ENCODE results near the gene SLC13A4. TPM values are rescaled to one million over a fixed set of nuclear protein-coding genes. Genes with fewer than 3 reads are reported as not detected.

SLC13A4 gene
- total RNA-seq, 1 experiment from 2014 or later: not detected

DNA sequence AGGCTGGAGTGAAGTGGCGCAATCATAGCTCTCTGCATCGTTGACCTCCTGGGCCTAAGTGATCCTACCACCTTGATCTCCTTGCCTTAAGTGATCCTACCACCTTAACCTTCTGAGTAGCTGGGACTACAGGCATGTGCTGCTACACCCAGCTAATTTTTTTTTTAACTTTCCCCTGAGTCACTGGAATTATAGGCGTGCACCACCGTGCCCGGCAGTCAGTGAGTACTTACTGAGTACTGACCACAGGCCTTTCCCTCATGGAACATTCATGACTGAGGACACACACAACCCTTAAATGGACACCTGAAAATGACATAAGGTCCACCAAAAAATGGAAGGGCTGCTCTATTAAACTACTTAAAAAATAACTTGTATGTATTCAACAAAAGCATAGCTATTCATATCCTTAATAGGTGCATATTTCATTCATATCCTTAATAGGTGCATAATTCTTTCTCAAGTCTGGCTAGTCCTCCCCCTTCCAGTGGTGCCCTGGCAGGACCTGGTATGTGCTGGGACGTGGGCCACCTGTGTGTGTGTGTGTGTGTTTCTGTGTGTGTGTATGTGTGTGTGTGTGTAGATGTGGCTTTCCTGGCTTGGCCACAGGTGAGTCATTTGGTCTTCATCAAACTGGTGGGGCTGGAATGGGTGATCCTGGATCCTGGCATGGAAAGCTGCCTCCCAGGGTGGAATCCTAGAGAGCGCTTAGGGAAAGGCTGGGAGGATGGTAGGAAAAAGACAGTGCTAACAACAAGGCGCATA, 17.1 kb upstream of the SLC13A4 start:
- Histone ChIP-seq H3K27me3 (ENCODE audit: control insufficient read depth, insufficient read depth, low read length) (no peaks in the 10 kb centered on the region), H3K4me3 (ENCODE audit: low read depth in 2 of 2, low read length in 2 of 2) (no peak overlapping the region), H3K9me3 (ENCODE audit: control insufficient read depth, insufficient read depth, low read depth, low read length) (no peaks in the 10 kb centered on the region), H3K36me3 (ENCODE audit: control insufficient read depth, insufficient read depth, low read length) (no peaks in the 10 kb centered on the region), H3K27ac (ENCODE audit: low read length) (no peak overlapping the region), H3K4me1 (ENCODE audit: control insufficient read depth, insufficient read depth, low read length) (peaks cover 4% of the 10 kb centered on the region; the same call in 1 of the 2 replicates)
- in situ Hi-C loops (cut with HindIII; ENCODE audit: low pct_unique_long_range_greater_than_20kb, low sequenced_read_pairs) (no loop called here), intact Hi-C loops (cut with micrococcal nuclease; ENCODE audit: unreplicated experiment) (no loop called here)
- TF ChIP-seq SIN3A (IDR thresholded peaks at IDR 0.05; ENCODE audit: borderline replicate concordance, insufficient read depth, low read depth, low read length) (no peak), POLR2AphosphoS5 (IDR thresholded peaks at IDR 0.05; ENCODE audit: low read depth, low read length) (no peak), TCF7L2 (IDR thresholded peaks at IDR 0.05; ENCODE audit: low read depth, low read length) (no peak)
- TF ChIP-seq, protein P1, sequence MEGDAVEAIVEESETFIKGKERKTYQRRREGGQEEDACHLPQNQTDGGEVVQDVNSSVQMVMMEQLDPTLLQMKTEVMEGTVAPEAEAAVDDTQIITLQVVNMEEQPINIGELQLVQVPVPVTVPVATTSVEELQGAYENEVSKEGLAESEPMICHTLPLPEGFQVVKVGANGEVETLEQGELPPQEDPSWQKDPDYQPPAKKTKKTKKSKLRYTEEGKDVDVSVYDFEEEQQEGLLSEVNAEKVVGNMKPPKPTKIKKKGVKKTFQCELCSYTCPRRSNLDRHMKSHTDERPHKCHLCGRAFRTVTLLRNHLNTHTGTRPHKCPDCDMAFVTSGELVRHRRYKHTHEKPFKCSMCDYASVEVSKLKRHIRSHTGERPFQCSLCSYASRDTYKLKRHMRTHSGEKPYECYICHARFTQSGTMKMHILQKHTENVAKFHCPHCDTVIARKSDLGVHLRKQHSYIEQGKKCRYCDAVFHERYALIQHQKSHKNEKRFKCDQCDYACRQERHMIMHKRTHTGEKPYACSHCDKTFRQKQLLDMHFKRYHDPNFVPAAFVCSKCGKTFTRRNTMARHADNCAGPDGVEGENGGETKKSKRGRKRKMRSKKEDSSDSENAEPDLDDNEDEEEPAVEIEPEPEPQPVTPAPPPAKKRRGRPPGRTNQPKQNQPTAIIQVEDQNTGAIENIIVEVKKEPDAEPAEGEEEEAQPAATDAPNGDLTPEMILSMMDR (IDR thresholded peaks at IDR 0.05): no peak
- TF ChIP-seq, protein P2, sequence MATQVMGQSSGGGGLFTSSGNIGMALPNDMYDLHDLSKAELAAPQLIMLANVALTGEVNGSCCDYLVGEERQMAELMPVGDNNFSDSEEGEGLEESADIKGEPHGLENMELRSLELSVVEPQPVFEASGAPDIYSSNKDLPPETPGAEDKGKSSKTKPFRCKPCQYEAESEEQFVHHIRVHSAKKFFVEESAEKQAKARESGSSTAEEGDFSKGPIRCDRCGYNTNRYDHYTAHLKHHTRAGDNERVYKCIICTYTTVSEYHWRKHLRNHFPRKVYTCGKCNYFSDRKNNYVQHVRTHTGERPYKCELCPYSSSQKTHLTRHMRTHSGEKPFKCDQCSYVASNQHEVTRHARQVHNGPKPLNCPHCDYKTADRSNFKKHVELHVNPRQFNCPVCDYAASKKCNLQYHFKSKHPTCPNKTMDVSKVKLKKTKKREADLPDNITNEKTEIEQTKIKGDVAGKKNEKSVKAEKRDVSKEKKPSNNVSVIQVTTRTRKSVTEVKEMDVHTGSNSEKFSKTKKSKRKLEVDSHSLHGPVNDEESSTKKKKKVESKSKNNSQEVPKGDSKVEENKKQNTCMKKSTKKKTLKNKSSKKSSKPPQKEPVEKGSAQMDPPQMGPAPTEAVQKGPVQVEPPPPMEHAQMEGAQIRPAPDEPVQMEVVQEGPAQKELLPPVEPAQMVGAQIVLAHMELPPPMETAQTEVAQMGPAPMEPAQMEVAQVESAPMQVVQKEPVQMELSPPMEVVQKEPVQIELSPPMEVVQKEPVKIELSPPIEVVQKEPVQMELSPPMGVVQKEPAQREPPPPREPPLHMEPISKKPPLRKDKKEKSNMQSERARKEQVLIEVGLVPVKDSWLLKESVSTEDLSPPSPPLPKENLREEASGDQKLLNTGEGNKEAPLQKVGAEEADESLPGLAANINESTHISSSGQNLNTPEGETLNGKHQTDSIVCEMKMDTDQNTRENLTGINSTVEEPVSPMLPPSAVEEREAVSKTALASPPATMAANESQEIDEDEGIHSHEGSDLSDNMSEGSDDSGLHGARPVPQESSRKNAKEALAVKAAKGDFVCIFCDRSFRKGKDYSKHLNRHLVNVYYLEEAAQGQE (IDR thresholded peaks at IDR 0.05; ENCODE audit: insufficient read depth in 1 of 2, low read depth in 2 of 2, low read length in 1 of 2): no peak
- ChIA-PET POLR2A (no interaction called here), CTCF (no interaction called here)
- DNase-seq (ENCODE audit: low read depth, low spot score): no peak
- no TSS peak for BruUV-seq (replicated peaks)
- ATAC-seq: no peak

DNA sequence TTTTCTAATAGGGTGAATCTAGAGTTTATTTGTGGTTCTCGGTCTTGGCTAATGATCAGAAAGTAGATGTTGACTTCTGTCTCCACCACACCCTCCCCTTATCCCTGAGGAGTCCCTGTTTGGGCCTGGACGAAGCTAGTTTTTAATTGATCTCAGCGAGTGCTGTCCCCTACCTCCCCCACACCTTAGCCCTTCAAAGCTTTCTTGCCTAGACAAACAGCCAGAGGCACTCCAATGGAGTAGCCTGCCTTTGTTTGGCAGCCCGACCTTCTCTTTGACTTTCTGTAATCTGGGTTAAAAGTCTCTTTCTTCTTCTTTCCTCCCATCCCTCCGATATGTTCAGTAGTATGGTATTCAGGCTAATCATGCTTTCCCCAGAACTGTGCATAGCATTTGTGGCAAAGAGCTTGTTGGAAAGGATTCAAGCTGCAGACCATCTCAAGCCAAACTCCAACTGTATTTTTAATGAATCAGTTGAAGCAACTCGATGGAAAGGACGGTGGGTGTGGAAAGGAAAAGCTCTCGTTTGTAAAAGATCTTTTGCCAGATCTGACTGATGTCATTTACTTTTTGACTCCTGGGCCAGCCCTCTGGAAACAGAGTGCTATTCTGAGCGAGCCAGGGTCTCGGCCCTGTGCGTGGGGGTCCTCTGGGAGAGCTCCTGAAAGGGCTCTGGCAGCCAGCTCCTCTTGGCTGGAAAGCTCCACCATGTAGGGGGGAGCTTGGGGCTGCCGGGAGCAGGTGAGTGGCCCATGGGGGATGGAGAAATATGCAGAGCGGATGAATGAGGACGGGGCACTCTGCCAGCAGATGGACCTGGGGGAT, 16.1 kb upstream of the SLC13A4 start:
- CTCF ChIA-PET: interaction anchor here (0.5 kb wide), 1 partner anchor 34 kb away, joined by 3 read pairs; no protein-coding TSS in a partner anchor
- Histone ChIP-seq H3K9me3 (ENCODE audit: control insufficient read depth, insufficient read depth, low read depth, low read length) (no peaks in the 10 kb centered on the region), H3K4me1 (ENCODE audit: control insufficient read depth, insufficient read depth, low read length) (peaks cover 4% of the 10 kb centered on the region; the same call in 1 of the 2 replicates), H3K27me3 (ENCODE audit: control insufficient read depth, insufficient read depth, low read length) (no peaks in the 10 kb centered on the region), H3K4me3 (ENCODE audit: low read depth in 2 of 2, low read length in 2 of 2) (no peak overlapping the region), H3K27ac (ENCODE audit: low read length) (no peak overlapping the region), H3K36me3 (ENCODE audit: control insufficient read depth, insufficient read depth, low read length) (no peaks in the 10 kb centered on the region)
- DNase-seq (ENCODE audit: low read depth, low spot score) (no peak), ATAC-seq (no peak)
- no TSS peak for BruUV-seq (replicated peaks)
- in situ Hi-C loops (cut with HindIII; ENCODE audit: low pct_unique_long_range_greater_than_20kb, low sequenced_read_pairs): no loop called here
- TF ChIP-seq, protein P1 (IDR thresholded peaks at IDR 0.05): no peak
- TF ChIP-seq TCF7L2 (IDR thresholded peaks at IDR 0.05; ENCODE audit: low read depth, low read length) (no peak), POLR2AphosphoS5 (IDR thresholded peaks at IDR 0.05; ENCODE audit: low read depth, low read length) (no peak), SIN3A (IDR thresholded peaks at IDR 0.05; ENCODE audit: borderline replicate concordance, insufficient read depth, low read depth, low read length) (no peak)
- TF ChIP-seq, protein P2 (IDR thresholded peaks at IDR 0.05; ENCODE audit: insufficient read depth in 1 of 2, low read depth in 2 of 2, low read length in 1 of 2): no peak
- POLR2A ChIA-PET: no interaction called here
- intact Hi-C loops (cut with micrococcal nuclease; ENCODE audit: unreplicated experiment): no loop called here
